Epithelial cell of prostate (primary cell): ENCODE data around the gene CDKAL1.
"Not testable (repeated sequence)": the region's sequence is repeated elsewhere in the genome, so short reads cannot be mapped to it uniquely, and the experiment has no call there.

ENCODE experiments used
- DNase-seq: peaks from one replicate; pipeline ENCODE4 v3.0.0-alpha.2; 2011; ENCODE audit warnings: low read depth, low spot score
- H3K27ac ChIP-seq: fragments of 450-650 bp; 2 replicates; pipeline ENCODE4 v1.5.1; 2017; ENCODE audit warnings: mild to moderate bottlenecking

CDKAL1 gene

GRCh38 chr6:20548264-20548663 is 14.0 kb downstream of the CDKAL1 start:
- no peak for DNase-seq
- no peak overlapping the region for H3K27ac ChIP-seq

- DNase-seq, H3K27ac ChIP-seq: not testable (repeated sequence)
Observed at GRCh38 chr6:20549398-20549797, 15.1 kb downstream of the CDKAL1 start.

- DNase-seq = no peak
Observed at GRCh38 chr6:20554326-20554725, 20.1 kb downstream of the CDKAL1 start.

GRCh38 chr6:20554817-20555216 is 20.6 kb downstream of the CDKAL1 start:
- no peak overlapping the region for H3K27ac ChIP-seq
- DNase-seq = no peak

More at GRCh38 chr6:20554326-20554725, 20.1 kb downstream of the CDKAL1 start:
- no peak overlapping the region for H3K27ac ChIP-seq

- no peak for DNase-seq
Observed at GRCh38 chr6:20559924-20560551, 25.8 kb downstream of the CDKAL1 start.

GRCh38 chr6:20563377-20563776 is 29.1 kb downstream of the CDKAL1 start:
- no peak overlapping the region for H3K27ac ChIP-seq
- no peak for DNase-seq

More at GRCh38 chr6:20559924-20560551, 25.8 kb downstream of the CDKAL1 start:
- H3K27ac ChIP-seq = no peak overlapping the region

- no peak for DNase-seq
- no peak overlapping the region for H3K27ac ChIP-seq
Observed at GRCh38 chr6:20564269-20564668, 30.0 kb downstream of the CDKAL1 start.

- no peak for DNase-seq
- no peak overlapping the region for H3K27ac ChIP-seq
Observed at GRCh38 chr6:20564777-20565176, 30.5 kb downstream of the CDKAL1 start.

GRCh38 chr6:20565342-20565741 is 31.1 kb downstream of the CDKAL1 start:
- no peak for DNase-seq
- H3K27ac ChIP-seq = no peak overlapping the region

GRCh38 chr6:20566109-20566508 is 31.9 kb downstream of the CDKAL1 start:
- DNase-seq = no peak
- no peak overlapping the region for H3K27ac ChIP-seq

- H3K27ac ChIP-seq = peak overlapping the region; percentile 34
- DNase-seq = peak; percentile 36
Observed at GRCh38 chr6:20569000-20569610, 34.8 kb downstream of the CDKAL1 start.

- no peak overlapping the region for H3K27ac ChIP-seq
- no peak for DNase-seq
Observed at GRCh38 chr6:20571261-20571660, 37.0 kb downstream of the CDKAL1 start.

- no peak for DNase-seq
- H3K27ac ChIP-seq = no peak overlapping the region
Observed at GRCh38 chr6:20572288-20572687, 38.0 kb downstream of the CDKAL1 start.

- DNase-seq = no peak
- no peak overlapping the region for H3K27ac ChIP-seq
Observed at GRCh38 chr6:20572940-20573339, 38.7 kb downstream of the CDKAL1 start.

- no peak overlapping the region for H3K27ac ChIP-seq
- no peak for DNase-seq
Observed at GRCh38 chr6:20574355-20574754, 40.1 kb downstream of the CDKAL1 start.

- no peak for DNase-seq
- no peak overlapping the region for H3K27ac ChIP-seq
Observed at GRCh38 chr6:20575125-20575524, 40.9 kb downstream of the CDKAL1 start.

- DNase-seq = no peak
- no peak overlapping the region for H3K27ac ChIP-seq
Observed at GRCh38 chr6:20575704-20576451, 41.6 kb downstream of the CDKAL1 start.

- H3K27ac ChIP-seq = no peak overlapping the region
- no peak for DNase-seq
Observed at GRCh38 chr6:20577173-20577688, 43.0 kb downstream of the CDKAL1 start.

- no peak for DNase-seq
Observed at GRCh38 chr6:20581070-20581469, 46.8 kb downstream of the CDKAL1 start.

GRCh38 chr6:20582586-20583443 is 48.6 kb downstream of the CDKAL1 start:
- no peak overlapping the region for H3K27ac ChIP-seq

More at GRCh38 chr6:20581070-20581469, 46.8 kb downstream of the CDKAL1 start:
- no peak overlapping the region for H3K27ac ChIP-seq

More at GRCh38 chr6:20582586-20583443, 48.6 kb downstream of the CDKAL1 start:
- no peak for DNase-seq
